Keratinocyte (primary cell): Measurements from ENCODE around the gene B3GNT2. TPM values are rescaled to one million over a fixed set of nuclear protein-coding genes. Genes with fewer than 3 reads are reported as not detected.

Experiments used
- DNase-seq: peaks from one replicate; pipeline ENCODE4 v3.0.0-alpha.2; 2011; ENCODE audit warnings: low read depth, missing footprints, low spot score
- FAIRE-seq: peaks from 2 replicates; lab custom pipeline; 2011; peaks lifted over from hg19 to GRCh38; lab: Jason Lieb, UNC
- H2AFZ ChIP-seq: 2 replicates; pipeline ENCODE4 v1.6.0; 2012; ENCODE audit warnings: low read length, control low read depth, inconsistent platforms; ENCODE audit not compliant: control insufficient read depth
- H3K27ac ChIP-seq: 2 replicates; pipeline ENCODE4 v1.5.1; 2011; ENCODE audit warnings: low read length; ENCODE audit not compliant: control insufficient read depth, insufficient read depth
- H3K27me3 ChIP-seq: 3 replicates; pipeline ENCODE4 v1.6.0; 2011; ENCODE audit warnings: low read length; ENCODE audit not compliant: control insufficient read depth, insufficient read depth; ENCODE audit errors: extremely low read depth
- H3K36me3 ChIP-seq, 2 experiments: 2 replicates in 1 of 2; 3 replicates in 1 of 2; pipeline ENCODE4 v1.5.1; 2011; ENCODE audit warnings: low read length in 2 of 2, mild to moderate bottlenecking in 1 of 2; ENCODE audit not compliant: control insufficient read depth in 2 of 2, insufficient read depth in 2 of 2; ENCODE audit errors: extremely low read depth in 1 of 2
- H3K4me1 ChIP-seq: 3 replicates; pipeline ENCODE4 v1.5.1; 2011; ENCODE audit warnings: low read length; ENCODE audit not compliant: control insufficient read depth, insufficient read depth; ENCODE audit errors: extremely low read depth
- H3K4me2 ChIP-seq: 3 replicates; pipeline ENCODE4 v1.6.0; 2011; ENCODE audit warnings: low read depth, low read length; ENCODE audit not compliant: control insufficient read depth, insufficient read depth; ENCODE audit errors: extremely low read depth
- H3K4me3 ChIP-seq, 3 experiments: fragments of 200-600 bp in 1 of 3; sonication (generic) in 1 of 3; 2 replicates in 2 of 3; 3 replicates in 1 of 3; pipeline ENCODE4 v1.5.1; 2011 to 2016; ENCODE audit warnings: low read length in 3 of 3, mild to moderate bottlenecking in 3 of 3, control low read depth in 2 of 3, inconsistent platforms in 1 of 3, low read depth in 1 of 3, mixed read lengths in 1 of 3, mixed run types in 1 of 3, moderate library complexity in 1 of 3; ENCODE audit not compliant: control insufficient read depth in 2 of 3, insufficient read depth in 2 of 3; ENCODE audit errors: extremely low read depth in 1 of 3
- H3K79me2 ChIP-seq: 2 replicates; pipeline ENCODE4 v1.6.0; 2012; ENCODE audit warnings: low read length; ENCODE audit not compliant: control insufficient read depth, insufficient read depth
- H3K9ac ChIP-seq: 3 replicates; pipeline ENCODE4 v1.6.0; 2011; ENCODE audit warnings: low read length; ENCODE audit not compliant: control insufficient read depth, insufficient read depth; ENCODE audit errors: extremely low read depth
- H3K9me1 ChIP-seq: 3 replicates; pipeline ENCODE4 v1.6.0; 2011; ENCODE audit warnings: low read length; ENCODE audit not compliant: control insufficient read depth, insufficient read depth; ENCODE audit errors: extremely low read depth
- H3K9me3 ChIP-seq: 2 replicates; pipeline ENCODE4 v1.5.1; 2012; ENCODE audit warnings: low read depth, low read length; ENCODE audit not compliant: control insufficient read depth
- H4K20me1 ChIP-seq: 3 replicates; pipeline ENCODE4 v1.6.0; 2011; ENCODE audit warnings: low read length; ENCODE audit not compliant: control insufficient read depth, insufficient read depth; ENCODE audit errors: extremely low read depth
- EZH2 ChIP-seq: IDR thresholded peaks from one replicate; pipeline ENCODE4 v1.6.1; 2012; ENCODE audit warnings: inconsistent platforms, mild to moderate bottlenecking, low read length, moderate library complexity
- dilution Hi-C: fragments of 300-500 bp; cut with MboI; formaldehyde crosslinking; loops from one replicate; pipeline ENCODE4 v1.7.0; 2020; ENCODE audit warnings: low sequenced_read_pairs; ENCODE audit not compliant: extremely low pct_ligation_motif_present
- polyA plus RNA-seq, 5 experiments: library from polyadenylated mRNA; depleted of rRNA in 3 of 5; stranded (reverse) in 3 of 5; stranded (forward) in 1 of 5; unstranded in 1 of 5; fragments of >200 nt; gene quantifications; 1 replicate in 1 of 5; 2 replicates in 3 of 5; 3 replicates in 1 of 5; pipeline versions ENCODE4 v1.2.1 to v1.2.3, GENCODE V29; 2011 to 2012; ENCODE audit warnings: missing spikeins in 2 of 5, low read depth in 1 of 5, low replicate concordance in 1 of 5
- TF ChIP-seq, protein P1 (sequence below), 3 experiments: IDR thresholded peaks in 1 of 3; conservative IDR thresholded peaks in 1 of 3; optimal IDR thresholded peaks in 1 of 3; 2 replicates in 2 of 3; 3 replicates in 1 of 3; pipeline versions ENCODE3 to v1.5.1; 2011; ENCODE audit warnings: low read length in 3 of 3, mild to moderate bottlenecking in 3 of 3, moderate library complexity in 2 of 3, control low read depth in 1 of 3, inconsistent platforms in 1 of 3; ENCODE audit not compliant: insufficient read depth in 2 of 3; ENCODE audit errors: extremely low read depth in 1 of 3

B3GNT2 gene
- polyA plus RNA-seq, 1 donor (not counting 4 experiments of a cell fraction or from before 2014, with no cell fraction given): 44.3 TPM

DNA sequence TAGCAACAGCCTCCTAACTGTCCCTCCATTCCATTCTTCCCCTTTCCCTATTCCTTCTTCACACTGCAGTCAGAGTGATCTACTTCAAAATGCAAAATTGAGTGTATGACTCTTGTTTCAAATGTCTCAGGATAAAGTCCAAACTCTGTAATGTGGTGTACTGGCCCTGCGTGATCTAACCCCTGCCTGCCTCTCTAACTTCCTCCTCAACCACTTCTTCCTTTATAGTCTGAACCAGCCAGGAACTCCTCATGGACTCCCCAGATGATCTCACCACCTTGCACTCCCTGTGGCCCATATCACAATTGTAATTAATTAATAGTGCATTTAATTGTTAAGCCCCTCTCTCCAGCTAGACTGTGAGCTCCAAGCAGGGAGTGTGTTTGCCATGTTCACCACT, 3.1 kb upstream of the B3GNT2 start:
- peaks cover 3% of the 10 kb centered on the region for H4K20me1 ChIP-seq
- H3K79me2 ChIP-seq: peaks cover 17% of the 10 kb centered on the region
- peaks cover under 1% of the 10 kb centered on the region for H3K9me1 ChIP-seq
- dilution Hi-C loops: no loop called here
- H3K4me3 ChIP-seq: no peak overlapping the region
- no peaks in the 10 kb centered on the region for H3K9me3 ChIP-seq
- TF ChIP-seq EZH2: no peak
- TF ChIP-seq, protein P1, sequence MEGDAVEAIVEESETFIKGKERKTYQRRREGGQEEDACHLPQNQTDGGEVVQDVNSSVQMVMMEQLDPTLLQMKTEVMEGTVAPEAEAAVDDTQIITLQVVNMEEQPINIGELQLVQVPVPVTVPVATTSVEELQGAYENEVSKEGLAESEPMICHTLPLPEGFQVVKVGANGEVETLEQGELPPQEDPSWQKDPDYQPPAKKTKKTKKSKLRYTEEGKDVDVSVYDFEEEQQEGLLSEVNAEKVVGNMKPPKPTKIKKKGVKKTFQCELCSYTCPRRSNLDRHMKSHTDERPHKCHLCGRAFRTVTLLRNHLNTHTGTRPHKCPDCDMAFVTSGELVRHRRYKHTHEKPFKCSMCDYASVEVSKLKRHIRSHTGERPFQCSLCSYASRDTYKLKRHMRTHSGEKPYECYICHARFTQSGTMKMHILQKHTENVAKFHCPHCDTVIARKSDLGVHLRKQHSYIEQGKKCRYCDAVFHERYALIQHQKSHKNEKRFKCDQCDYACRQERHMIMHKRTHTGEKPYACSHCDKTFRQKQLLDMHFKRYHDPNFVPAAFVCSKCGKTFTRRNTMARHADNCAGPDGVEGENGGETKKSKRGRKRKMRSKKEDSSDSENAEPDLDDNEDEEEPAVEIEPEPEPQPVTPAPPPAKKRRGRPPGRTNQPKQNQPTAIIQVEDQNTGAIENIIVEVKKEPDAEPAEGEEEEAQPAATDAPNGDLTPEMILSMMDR (optimal IDR thresholded peaks at IDR 0.05 in 1 of 3, IDR thresholded peaks at IDR 0.05 in 1 of 3, conservative IDR thresholded peaks at IDR 0.05 in 1 of 3; ENCODE audit: extremely low read depth in 1 of 3, insufficient read depth in 2 of 3, low read length in 3 of 3): no peak
- H3K9ac ChIP-seq: no peak overlapping the region
- FAIRE-seq: no peak
- H3K4me1 ChIP-seq: peaks cover 6% of the 10 kb centered on the region
- no peak overlapping the region for H2AFZ ChIP-seq
- DNase-seq: no peak
- no peak overlapping the region for H3K4me2 ChIP-seq
- H3K27ac ChIP-seq: no peak overlapping the region
- no peaks in the 10 kb centered on the region for H3K36me3 ChIP-seq
- H3K27me3 ChIP-seq: no peaks in the 10 kb centered on the region

DNA sequence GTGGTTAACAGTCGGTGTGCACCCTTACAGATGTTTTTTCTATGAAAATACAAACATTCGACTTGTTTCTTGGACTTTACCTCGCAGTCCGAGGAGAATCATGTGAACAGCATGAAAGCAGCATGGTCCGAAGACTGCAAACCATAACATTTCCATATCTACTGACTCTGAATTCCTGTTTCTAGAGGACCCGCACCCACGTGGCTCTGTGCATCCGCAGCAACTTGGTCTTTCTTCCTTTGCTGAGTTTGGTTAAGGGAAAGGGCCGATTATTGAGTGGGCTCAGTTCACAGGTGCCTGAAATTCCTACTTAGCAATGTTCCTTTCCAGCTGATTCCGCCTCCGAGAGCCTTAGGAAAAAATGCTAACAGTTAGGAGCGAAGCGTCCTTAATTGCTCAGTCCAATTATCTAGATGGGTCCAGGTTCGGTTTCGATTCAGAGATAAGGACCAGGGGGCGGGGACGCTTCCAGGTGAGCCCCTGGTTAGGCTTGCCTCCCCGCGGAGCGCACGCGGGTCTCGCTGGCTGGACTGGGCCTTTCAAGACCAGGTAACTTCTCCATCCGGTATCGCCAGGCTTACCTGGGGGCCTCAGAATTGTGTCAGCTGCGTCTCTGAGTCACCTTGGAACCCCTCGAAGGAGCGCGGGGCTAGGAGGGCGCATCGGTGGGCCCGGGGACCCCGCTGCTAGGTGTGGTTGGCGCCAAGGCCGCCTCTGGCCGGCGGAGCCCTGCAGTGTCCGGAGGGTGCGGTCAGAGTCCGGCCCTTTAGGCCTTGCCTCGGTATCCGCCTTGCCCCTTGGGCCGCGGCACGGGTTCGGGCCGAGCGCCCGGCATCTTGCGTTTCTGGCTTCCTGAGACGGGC, 1.1 kb upstream of the B3GNT2 start:
- H2AFZ ChIP-seq: peak overlapping the region; percentile 89
- H3K9ac ChIP-seq: peak overlapping the region; percentile 77
- H3K4me3 ChIP-seq: peak overlapping the region; percentile 83 to 98 (median 93)
- TF ChIP-seq, protein P1 (optimal IDR thresholded peaks at IDR 0.05 in 1 of 3, IDR thresholded peaks at IDR 0.05 in 1 of 3, conservative IDR thresholded peaks at IDR 0.05 in 1 of 3; ENCODE audit: extremely low read depth in 1 of 3, insufficient read depth in 2 of 3, low read length in 3 of 3): no peak
- no peak for TF ChIP-seq EZH2
- no peaks in the 10 kb centered on the region for H3K9me3 ChIP-seq
- peaks cover 16% of the 10 kb centered on the region for H3K4me1 ChIP-seq
- no peaks in the 10 kb centered on the region for H3K27me3 ChIP-seq
- peak overlapping the region; percentile 85 for H3K4me2 ChIP-seq
- peaks cover 4% of the 10 kb centered on the region for H3K9me1 ChIP-seq
- H3K27ac ChIP-seq: no peak overlapping the region
- peaks cover 11% of the 10 kb centered on the region for H4K20me1 ChIP-seq
- no peak for DNase-seq
- H3K36me3 ChIP-seq: no peaks in the 10 kb centered on the region
- no peak for FAIRE-seq
- dilution Hi-C loops: no loop called here
- peaks cover 36% of the 10 kb centered on the region for H3K79me2 ChIP-seq
